ENCODE data around the gene AP5Z1. TPM values are rescaled to one million over a fixed set of nuclear protein-coding genes. Genes with fewer than 3 reads are reported as not detected.

Gene AP5Z1
- polyA plus RNA-seq, 2 of the 4 experiments (the other 2 are of a cell fraction) = 6.8 to 21.8 TPM

DNA sequence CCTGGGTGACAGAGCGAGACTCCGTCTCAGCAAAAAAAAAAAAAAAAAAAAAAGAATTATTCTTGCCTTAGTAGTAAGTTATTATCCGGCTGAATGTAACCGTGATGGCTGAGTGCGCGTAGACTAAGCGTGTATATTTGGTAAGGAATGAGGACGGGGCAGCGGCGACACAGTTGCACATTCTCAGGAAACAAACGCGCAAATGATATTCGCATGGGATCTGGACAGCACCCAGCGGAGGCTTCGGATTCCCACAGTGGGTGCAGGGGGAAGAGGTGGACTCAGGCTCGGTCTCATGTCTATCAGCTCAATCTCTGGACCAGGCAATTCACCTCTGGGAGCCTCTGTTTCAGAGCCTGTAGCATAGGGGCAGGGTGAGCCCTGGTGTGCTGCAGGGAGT is 57.3 kb downstream of the AP5Z1 start:
- TF ChIP-seq TFCP2L1 (CRISPR knock-in tag; IDR thresholded peaks at IDR 0.05) (no peak), CHD2 (IDR thresholded peaks at IDR 0.05; ENCODE audit: low read length, partially characterized antibody) (no peak), NR3C1 (IDR thresholded peaks at IDR 0.05) (no peak), MYC (IDR thresholded peaks at IDR 0.05; ENCODE audit: borderline replicate concordance, low read length) (no peak), KDM5A (IDR thresholded peaks at IDR 0.05) (no peak), EP300 (IDR thresholded peaks at IDR 0.05) (no peak), CHD4 (IDR thresholded peaks at IDR 0.05; ENCODE audit: borderline replicate concordance) (no peak), MAFK (IDR thresholded peaks at IDR 0.05; ENCODE audit: partially characterized antibody) (no peak), CBX8 (IDR thresholded peaks at IDR 0.05) (no peak), PHF8 (IDR thresholded peaks at IDR 0.05; ENCODE audit: borderline replicate concordance, low read depth) (no peak), RAD21 (conservative IDR thresholded peaks at IDR 0.05 in 1 of 2, IDR thresholded peaks at IDR 0.05 in 1 of 2) (no peak), FOSB (CRISPR knock-in tag; IDR thresholded peaks at IDR 0.05) (no peak), MAX (IDR thresholded peaks at IDR 0.05) (no peak), FOSL2 (IDR thresholded peaks at IDR 0.05) (no peak), FOSL2 (CRISPR knock-in tag; IDR thresholded peaks at IDR 0.05) (no peak), ZFP36 (IDR thresholded peaks at IDR 0.05; ENCODE audit: borderline replicate concordance, partially characterized antibody) (no peak), RCOR1 (IDR thresholded peaks at IDR 0.05; ENCODE audit: low read depth, low read length) (no peak), HOXB13 (CRISPR knock-in tag; IDR thresholded peaks at IDR 0.05; ENCODE audit: low read depth) (no peak)
- TF ChIP-seq, protein P1, sequence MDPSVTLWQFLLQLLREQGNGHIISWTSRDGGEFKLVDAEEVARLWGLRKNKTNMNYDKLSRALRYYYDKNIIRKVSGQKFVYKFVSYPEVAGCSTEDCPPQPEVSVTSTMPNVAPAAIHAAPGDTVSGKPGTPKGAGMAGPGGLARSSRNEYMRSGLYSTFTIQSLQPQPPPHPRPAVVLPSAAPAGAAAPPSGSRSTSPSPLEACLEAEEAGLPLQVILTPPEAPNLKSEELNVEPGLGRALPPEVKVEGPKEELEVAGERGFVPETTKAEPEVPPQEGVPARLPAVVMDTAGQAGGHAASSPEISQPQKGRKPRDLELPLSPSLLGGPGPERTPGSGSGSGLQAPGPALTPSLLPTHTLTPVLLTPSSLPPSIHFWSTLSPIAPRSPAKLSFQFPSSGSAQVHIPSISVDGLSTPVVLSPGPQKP (IDR thresholded peaks at IDR 0.05; ENCODE audit: low read depth, low read length) = no peak
- TF ChIP-seq, protein P2, sequence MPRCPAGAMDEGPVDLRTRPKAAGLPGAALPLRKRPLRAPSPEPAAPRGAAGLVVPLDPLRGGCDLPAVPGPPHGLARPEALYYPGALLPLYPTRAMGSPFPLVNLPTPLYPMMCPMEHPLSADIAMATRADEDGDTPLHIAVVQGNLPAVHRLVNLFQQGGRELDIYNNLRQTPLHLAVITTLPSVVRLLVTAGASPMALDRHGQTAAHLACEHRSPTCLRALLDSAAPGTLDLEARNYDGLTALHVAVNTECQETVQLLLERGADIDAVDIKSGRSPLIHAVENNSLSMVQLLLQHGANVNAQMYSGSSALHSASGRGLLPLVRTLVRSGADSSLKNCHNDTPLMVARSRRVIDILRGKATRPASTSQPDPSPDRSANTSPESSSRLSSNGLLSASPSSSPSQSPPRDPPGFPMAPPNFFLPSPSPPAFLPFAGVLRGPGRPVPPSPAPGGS (IDR thresholded peaks at IDR 0.05) = no peak
- FAIRE-seq = no peak
- no peak overlapping the region for H3K4me2 ChIP-seq
- no peak overlapping the region for H3K27ac ChIP-seq
- ChIA-PET POLR2A (no interaction called here), CTCF (interaction anchor here (1.0 kb wide), 1 partner anchor 51 kb away, joined by 3 read pairs; the partner anchor contains the start of gene RADIL)
- ATAC-seq = no peak
- DNase-seq (ENCODE audit: low read depth in 1 of 2, low spot score in 1 of 2) = no peak
- no peaks in the 10 kb centered on the region for H3K4me1 ChIP-seq
- no peaks in the 10 kb centered on the region for H3K9me3 ChIP-seq
- WGBS (ENCODE audit: missing lambda C conversion rate) = 93% methylated on average over 16 of the region's 16 CpGs
- H3K4me3 ChIP-seq = no peak overlapping the region

DNA sequence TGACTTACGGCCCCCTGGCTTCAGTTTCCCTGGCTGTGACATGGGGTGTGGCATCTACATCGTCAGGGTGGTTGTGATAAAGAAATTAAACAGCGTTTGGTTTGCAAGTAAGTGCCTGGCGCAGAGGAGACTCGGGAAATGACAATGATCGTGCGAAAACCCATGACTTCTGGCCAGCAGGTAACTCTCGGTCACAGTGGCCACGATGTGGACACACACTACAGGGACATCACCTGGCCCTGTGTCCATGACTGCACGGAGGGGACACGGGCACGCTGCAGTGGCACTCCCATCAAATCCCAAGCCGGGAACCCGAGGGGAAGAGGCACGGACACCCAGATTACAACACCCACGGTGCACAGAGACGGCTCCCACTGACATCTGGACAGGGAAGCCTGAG is 57.8 kb downstream of the AP5Z1 start:
- Histone ChIP-seq H3K27ac (no peak overlapping the region), H3K9me3 (no peaks in the 10 kb centered on the region), H3K4me1 (no peaks in the 10 kb centered on the region), H3K4me2 (no peak overlapping the region), H3K4me3 (no peak overlapping the region)
- TF ChIP-seq JUN (IDR thresholded peaks at IDR 0.05) (no peak), HMGXB4 (CRISPR knock-in tag; IDR thresholded peaks at IDR 0.05; ENCODE audit: borderline replicate concordance) (no peak), EHMT2 (IDR thresholded peaks at IDR 0.05; ENCODE audit: low read depth) (no peak), HOXB5 (CRISPR knock-in tag; IDR thresholded peaks at IDR 0.05) (no peak), TFCP2L1 (CRISPR knock-in tag; IDR thresholded peaks at IDR 0.05) (no peak), KDM1A (IDR thresholded peaks at IDR 0.05; ENCODE audit: low read depth) (no peak), ZC3H11A (IDR thresholded peaks at IDR 0.05) (no peak), MAZ (IDR thresholded peaks at IDR 0.05; ENCODE audit: borderline replicate concordance, low read depth, low read length) (no peak), NPAS2 (CRISPR knock-in tag; IDR thresholded peaks at IDR 0.05; ENCODE audit: borderline replicate concordance) (no peak), JUNB (IDR thresholded peaks at IDR 0.05) (no peak)
- TF ChIP-seq, protein P1 (IDR thresholded peaks at IDR 0.05; ENCODE audit: low read depth, low read length) = no peak
- 80% methylated on average over 16 of the region's 17 CpGs for WGBS (ENCODE audit: missing lambda C conversion rate)
- ATAC-seq = no peak
- CTCF ChIA-PET = interaction anchor here (1.0 to 1.8 kb wide), 2 partner anchors 34 to 50 kb away, joined by 3 to 6 read pairs; partner anchors contain the start of gene RADIL
- DNase-seq (ENCODE audit: low read depth in 1 of 2, low spot score in 1 of 2) = no peak
- POLR2A ChIA-PET = no interaction called here
- no peak for FAIRE-seq
